ENCODE data around the gene MIEF1.

MIEF1 gene

GRCh38 chr22:39471381-39472141 is 30.5 kb upstream of the MIEF1 start:
- no peak for DNase-seq

- DNase-seq, result no peak
These were observed 29.2 kb upstream of the MIEF1 start for GRCh38 chr22:39472570-39473556.

- DNase-seq, result no peak
These were observed 28.2 kb upstream of the MIEF1 start for GRCh38 chr22:39473851-39474250.

DNA sequence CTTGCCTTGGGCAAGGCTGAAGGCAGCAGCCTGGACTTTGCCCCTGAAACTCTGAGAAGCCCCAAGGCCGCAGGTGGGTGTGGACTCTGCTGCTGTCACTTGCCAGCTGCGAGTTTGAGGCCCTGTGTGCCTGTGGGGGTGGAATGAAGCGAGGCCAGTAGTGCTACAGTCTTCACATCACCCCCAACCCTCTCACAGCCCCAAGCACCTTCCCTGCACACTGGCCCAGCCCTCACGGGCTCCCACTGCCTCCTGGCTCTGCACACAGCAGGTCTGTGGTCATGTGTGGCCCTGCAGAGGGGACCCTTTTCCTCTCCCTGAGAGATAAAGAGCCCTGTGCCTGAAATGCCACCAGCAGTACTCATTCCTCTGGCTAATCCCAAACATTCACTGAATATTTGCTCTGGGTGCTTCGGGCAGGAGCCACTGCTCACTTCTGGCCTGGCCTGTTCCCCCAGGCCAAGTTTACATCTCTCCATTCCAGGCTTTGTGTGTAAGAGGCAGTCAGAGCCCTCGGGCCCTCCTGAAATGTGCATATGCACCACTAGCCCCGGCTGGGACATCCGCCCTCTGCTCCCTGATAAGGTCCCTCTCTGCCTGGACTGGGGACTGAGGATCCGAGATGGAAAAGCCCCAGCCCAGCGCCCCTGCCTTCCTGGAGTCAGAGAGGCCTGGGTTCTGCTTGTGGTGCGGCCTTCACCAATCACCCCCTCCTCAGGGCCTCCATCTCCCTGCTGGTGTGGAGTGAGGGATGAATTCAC is 27.6 kb upstream of the MIEF1 start:
- DNase-seq, result no peak

GRCh38 chr22:39475337-39475736 is 26.8 kb upstream of the MIEF1 start:
- DNase-seq, result peak; percentile 53

GRCh38 chr22:39475902-39476301 is 26.2 kb upstream of the MIEF1 start:
- DNase-seq, result no peak

GRCh38 chr22:39476664-39477063 is 25.4 kb upstream of the MIEF1 start:
- no peak for DNase-seq

DNA sequence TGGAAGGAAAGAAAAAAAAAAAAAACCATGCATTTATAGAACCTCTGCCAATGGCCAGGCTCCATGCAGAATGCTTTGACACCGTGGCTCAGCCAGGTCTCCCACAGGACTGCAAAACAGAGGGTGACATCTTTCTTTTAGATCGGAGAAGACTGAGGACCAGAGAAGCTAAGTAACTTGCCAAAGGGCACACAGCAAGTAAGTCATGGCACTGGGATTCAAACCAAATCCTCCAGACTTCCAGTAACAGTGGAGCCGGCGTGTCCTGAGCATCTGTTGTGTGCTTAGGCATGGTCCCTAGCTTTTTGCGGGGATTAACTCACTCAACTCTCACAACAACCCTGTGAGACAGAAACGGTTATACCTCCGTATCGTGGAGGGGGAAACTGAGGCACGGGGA is 24.5 kb upstream of the MIEF1 start:
- DNase-seq, result no peak

DNA sequence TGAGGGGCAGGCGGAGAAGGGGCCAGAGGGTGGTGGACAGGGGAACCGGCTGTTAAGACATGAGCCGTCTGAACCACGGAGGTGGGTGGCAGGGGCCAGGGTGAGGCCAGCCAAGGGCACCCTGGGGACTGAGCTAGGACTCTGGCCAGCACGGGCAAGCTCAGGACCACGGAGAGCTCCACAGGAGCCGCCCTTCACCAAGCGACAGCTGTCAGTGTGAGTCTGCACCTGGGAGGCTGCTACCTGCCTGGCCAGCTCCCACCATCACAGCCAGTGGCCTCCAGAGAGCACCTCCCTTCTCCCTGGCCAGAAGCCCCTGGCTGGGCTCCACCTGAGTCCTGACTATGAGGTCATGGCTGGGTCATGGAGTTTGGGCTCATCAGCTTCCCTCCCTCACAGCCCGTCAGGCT is 23.6 kb upstream of the MIEF1 start:
- no peak for DNase-seq

GRCh38 chr22:39479254-39479653 is 22.8 kb upstream of the MIEF1 start:
- DNase-seq, result no peak

DNA sequence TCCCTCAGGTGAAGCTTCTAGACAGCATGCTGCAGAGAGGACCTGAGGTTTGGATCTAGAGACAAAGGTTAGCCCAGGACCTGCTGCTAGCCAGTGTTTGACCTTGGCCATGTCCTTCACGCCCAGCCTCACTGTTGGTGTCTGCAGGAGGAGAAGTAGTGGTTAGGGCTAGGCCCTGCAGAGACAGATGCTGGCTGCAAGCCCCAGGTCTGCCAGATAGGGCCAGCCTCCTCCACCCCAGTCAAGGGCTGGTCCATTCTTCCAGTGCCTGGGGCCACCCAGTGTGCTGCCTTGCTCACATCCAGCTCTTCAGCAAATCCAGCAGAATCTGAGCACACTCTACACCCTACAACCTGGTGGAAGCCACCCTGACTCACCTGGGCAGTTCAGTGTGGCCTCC is 21.5 kb upstream of the MIEF1 start:
- DNase-seq, result no peak

DNA sequence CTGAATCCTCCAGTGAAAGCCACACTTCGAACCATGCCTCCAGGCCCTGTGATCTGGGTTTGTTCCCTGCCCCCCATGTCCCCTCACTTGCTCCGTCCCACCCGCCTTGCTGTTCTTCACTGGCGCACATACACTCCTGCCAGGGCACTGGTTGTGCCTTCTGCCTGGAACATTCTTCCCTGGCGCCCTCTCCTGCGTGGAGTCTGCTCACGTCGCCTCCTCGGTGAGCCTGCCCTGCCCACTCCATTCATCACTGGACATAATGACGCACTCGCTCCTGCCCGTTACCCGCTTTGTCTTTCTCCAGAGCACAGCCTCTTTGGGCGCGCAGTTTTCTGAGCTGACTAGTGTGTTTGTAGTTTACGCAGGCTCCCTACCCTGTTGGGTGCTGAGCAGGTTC is 21.0 kb upstream of the MIEF1 start:
- DNase-seq, result peak; percentile 19

GRCh38 chr22:39481595-39481994 is 20.5 kb upstream of the MIEF1 start:
- DNase-seq, result no peak

- DNase-seq, result no peak
These were observed 19.3 kb upstream of the MIEF1 start for GRCh38 chr22:39482768-39483167.

DNA sequence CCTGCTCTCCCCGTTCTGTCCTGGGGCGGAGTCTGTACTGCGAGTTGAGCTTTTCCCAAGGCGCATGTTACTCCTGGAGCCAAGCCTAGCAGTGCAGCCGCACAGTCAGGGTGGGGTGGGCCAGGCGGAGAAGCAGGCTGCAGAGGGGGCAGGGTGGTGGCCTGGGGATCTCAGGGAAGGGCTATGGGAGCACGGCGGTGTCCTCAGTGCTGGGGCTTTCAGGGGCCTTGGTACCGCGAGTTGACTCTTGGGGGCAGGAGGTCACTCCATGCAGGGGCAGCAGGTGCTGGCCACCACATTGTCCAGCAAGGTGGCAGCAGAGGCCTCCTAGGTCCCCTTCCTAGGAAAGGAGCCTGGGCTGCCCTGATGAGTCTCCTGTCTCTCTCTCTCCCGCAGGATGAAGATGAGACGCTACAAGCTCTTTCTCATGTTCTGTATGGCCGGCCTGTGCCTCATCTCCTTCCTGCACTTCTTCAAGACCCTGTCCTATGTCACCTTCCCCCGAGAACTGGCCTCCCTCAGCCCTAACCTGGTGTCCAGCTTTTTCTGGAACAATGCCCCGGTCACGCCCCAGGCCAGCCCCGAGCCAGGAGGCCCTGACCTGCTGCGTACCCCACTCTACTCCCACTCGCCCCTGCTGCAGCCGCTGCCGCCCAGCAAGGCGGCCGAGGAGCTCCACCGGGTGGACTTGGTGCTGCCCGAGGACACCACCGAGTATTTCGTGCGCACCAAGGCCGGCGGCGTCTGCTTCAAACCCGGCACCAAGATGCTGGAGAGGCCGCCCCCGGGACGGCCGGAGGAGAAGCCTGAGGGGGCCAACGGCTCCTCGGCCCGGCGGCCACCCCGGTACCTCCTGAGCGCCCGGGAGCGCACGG is 14.9 kb upstream of the MIEF1 start:
- DNase-seq, result peak; percentile 61

- DNase-seq, result no peak
These were observed 14.1 kb upstream of the MIEF1 start for GRCh38 chr22:39487826-39488520.

DNA sequence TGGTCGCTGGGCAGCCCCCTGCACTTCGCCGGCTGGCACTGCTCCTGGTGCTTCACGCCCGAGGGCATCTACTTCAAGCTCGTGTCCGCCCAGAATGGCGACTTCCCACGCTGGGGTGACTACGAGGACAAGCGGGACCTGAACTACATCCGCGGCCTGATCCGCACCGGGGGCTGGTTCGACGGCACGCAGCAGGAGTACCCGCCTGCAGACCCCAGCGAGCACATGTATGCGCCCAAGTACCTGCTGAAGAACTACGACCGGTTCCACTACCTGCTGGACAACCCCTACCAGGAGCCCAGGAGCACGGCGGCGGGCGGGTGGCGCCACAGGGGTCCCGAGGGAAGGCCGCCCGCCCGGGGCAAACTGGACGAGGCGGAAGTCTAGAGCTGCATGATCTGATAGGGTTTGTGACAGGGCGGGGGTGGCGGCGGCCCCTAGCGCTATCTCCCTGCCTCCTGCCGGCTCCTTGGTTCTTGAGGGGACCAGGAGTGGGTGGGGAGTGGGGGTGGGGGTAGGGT is 13.5 kb upstream of the MIEF1 start:
- no peak for DNase-seq

DNA sequence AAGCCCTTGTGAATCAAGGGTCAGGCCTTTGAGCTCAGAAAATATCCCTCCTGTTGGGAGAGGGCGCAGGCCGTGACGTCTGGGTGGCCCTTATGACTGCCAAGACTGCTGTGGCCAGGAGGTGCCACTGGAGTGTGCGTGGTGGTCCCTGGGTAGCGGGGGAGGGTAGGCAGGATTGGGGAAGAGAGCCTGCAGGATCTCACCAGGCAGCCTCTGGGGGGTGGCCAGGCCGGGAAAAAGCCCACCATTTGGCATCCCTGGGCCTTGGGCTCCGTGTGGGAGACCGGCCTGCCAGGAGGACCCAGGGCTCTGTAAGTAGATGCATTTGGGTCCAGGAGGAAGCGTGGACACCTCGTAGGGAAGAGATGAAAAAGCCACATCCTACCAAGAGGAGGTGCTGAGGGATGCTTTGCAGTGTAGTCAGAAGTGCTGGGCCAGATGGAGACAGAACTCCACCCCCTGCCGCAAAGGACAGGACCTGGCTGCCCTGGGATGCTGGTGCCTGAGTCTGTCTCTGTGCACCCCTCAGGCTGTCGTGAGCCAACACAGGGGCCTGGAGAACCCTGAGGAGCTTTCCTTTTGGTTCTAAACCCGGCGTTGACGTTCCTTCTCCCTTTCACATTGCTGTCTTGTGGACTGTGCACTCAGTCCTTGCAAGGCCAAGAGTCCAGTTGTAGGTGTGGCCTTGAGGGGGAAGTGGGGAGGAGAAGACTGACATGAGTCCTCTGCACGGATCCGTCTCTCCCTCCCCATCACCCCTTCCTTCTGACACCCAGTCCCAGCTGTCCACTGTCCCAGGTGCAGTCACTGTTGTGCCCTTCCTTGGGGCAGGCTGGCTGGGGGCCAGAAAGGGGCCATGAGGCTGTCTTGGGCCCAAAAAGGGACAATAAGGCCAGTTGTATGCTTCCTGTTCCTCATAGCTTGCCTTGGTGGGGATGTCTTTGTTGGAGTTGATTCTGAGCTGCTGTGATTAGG is 12.7 kb upstream of the MIEF1 start:
- no peak for DNase-seq

GRCh38 chr22:39490135-39490798 is 11.8 kb upstream of the MIEF1 start:
- peak; percentile 74 for DNase-seq
